ENCODE measurements around the gene ITGA11. TPM values are rescaled to one million over a fixed set of nuclear protein-coding genes. Genes with fewer than 3 reads are reported as not detected.

Gene ITGA11
- total RNA-seq, 1 donor: 567 TPM

GRCh38 chr15:68303560-68304436, 128.2 kb downstream of the ITGA11 start:
- H4K20me1 ChIP-seq (ENCODE audit: insufficient read depth, low read length): peaks cover 5% of the 10 kb centered on the region
- peaks cover 18% of the 10 kb centered on the region for H3K4me1 ChIP-seq (ENCODE audit: insufficient read depth, low read length)
- H3K27ac ChIP-seq (ENCODE audit: low read depth, low read length): no peak overlapping the region
- no peak overlapping the region for H2AFZ ChIP-seq (ENCODE audit: low read length)
- no peak for TF ChIP-seq CTCF (IDR thresholded peaks at IDR 0.05; ENCODE audit: extremely low read depth, low read depth, low read length)
- no peaks in the 10 kb centered on the region for H3K79me2 ChIP-seq (ENCODE audit: insufficient read depth, low read length)
- H3K4me3 ChIP-seq (ENCODE audit: insufficient read depth, low read length): no peak overlapping the region
- H3K4me2 ChIP-seq (ENCODE audit: insufficient read depth, low read length): no peak overlapping the region
- no peak for DNase-seq (ENCODE audit: insufficient read length, low spot score, missing footprints)
- H3K27me3 ChIP-seq (ENCODE audit: insufficient read depth, low read length): no peaks in the 10 kb centered on the region
- H3K36me3 ChIP-seq (ENCODE audit: insufficient read depth, low read length): peaks cover 86% of the 10 kb centered on the region
- H3K9me3 ChIP-seq (ENCODE audit: low read depth, low read length): no peaks in the 10 kb centered on the region

GRCh38 chr15:68303134-68303533, 128.8 kb downstream of the ITGA11 start:
- H3K27me3 ChIP-seq (ENCODE audit: insufficient read depth, low read length): no peaks in the 10 kb centered on the region
- no peak overlapping the region for H2AFZ ChIP-seq (ENCODE audit: low read length)
- no peaks in the 10 kb centered on the region for H3K9me3 ChIP-seq (ENCODE audit: low read depth, low read length)
- no peak for DNase-seq (ENCODE audit: insufficient read length, low spot score, missing footprints)
- peaks cover 18% of the 10 kb centered on the region for H3K4me1 ChIP-seq (ENCODE audit: insufficient read depth, low read length)
- H3K36me3 ChIP-seq (ENCODE audit: insufficient read depth, low read length): peaks cover 88% of the 10 kb centered on the region
- H3K4me2 ChIP-seq (ENCODE audit: insufficient read depth, low read length): no peak overlapping the region
- H3K4me3 ChIP-seq (ENCODE audit: insufficient read depth, low read length): no peak overlapping the region
- peaks cover 5% of the 10 kb centered on the region for H4K20me1 ChIP-seq (ENCODE audit: insufficient read depth, low read length)
- H3K79me2 ChIP-seq (ENCODE audit: insufficient read depth, low read length): no peaks in the 10 kb centered on the region
- no peak overlapping the region for H3K27ac ChIP-seq (ENCODE audit: low read depth, low read length)
- TF ChIP-seq CTCF (IDR thresholded peaks at IDR 0.05; ENCODE audit: extremely low read depth, low read depth, low read length): no peak

GRCh38 chr15:68302729-68303128, 129.2 kb downstream of the ITGA11 start:
- H2AFZ ChIP-seq (ENCODE audit: low read length): no peak overlapping the region
- H4K20me1 ChIP-seq (ENCODE audit: insufficient read depth, low read length): peaks cover 5% of the 10 kb centered on the region
- TF ChIP-seq CTCF (IDR thresholded peaks at IDR 0.05; ENCODE audit: extremely low read depth, low read depth, low read length): no peak
- no peak overlapping the region for H3K4me3 ChIP-seq (ENCODE audit: insufficient read depth, low read length)
- H3K36me3 ChIP-seq (ENCODE audit: insufficient read depth, low read length): peaks cover 89% of the 10 kb centered on the region
- peaks cover 2% of the 10 kb centered on the region for H3K79me2 ChIP-seq (ENCODE audit: insufficient read depth, low read length)
- no peak overlapping the region for H3K27ac ChIP-seq (ENCODE audit: low read depth, low read length)
- DNase-seq (ENCODE audit: insufficient read length, low spot score, missing footprints): no peak
- peaks cover 18% of the 10 kb centered on the region for H3K4me1 ChIP-seq (ENCODE audit: insufficient read depth, low read length)
- H3K27me3 ChIP-seq (ENCODE audit: insufficient read depth, low read length): no peaks in the 10 kb centered on the region
- H3K9me3 ChIP-seq (ENCODE audit: low read depth, low read length): no peaks in the 10 kb centered on the region
- no peak overlapping the region for H3K4me2 ChIP-seq (ENCODE audit: insufficient read depth, low read length)

- no peaks in the 10 kb centered on the region for H3K9me3 ChIP-seq (ENCODE audit: low read depth, low read length)
Observed at GRCh38 chr15:68301301-68301700, 130.7 kb downstream of the ITGA11 start.

More at GRCh38 chr15:68301301-68301700, 130.7 kb downstream of the ITGA11 start:
- Histone ChIP-seq H3K4me1 (ENCODE audit: insufficient read depth, low read length) (peaks cover 11% of the 10 kb centered on the region), H2AFZ (ENCODE audit: low read length) (no peak overlapping the region), H3K4me3 (ENCODE audit: insufficient read depth, low read length) (no peak overlapping the region), H3K27ac (ENCODE audit: low read depth, low read length) (peak overlapping the region; percentile 13), H3K27me3 (ENCODE audit: insufficient read depth, low read length) (no peaks in the 10 kb centered on the region), H3K36me3 (ENCODE audit: insufficient read depth, low read length) (peaks cover 84% of the 10 kb centered on the region), H4K20me1 (ENCODE audit: insufficient read depth, low read length) (peaks cover 5% of the 10 kb centered on the region), H3K4me2 (ENCODE audit: insufficient read depth, low read length) (no peak overlapping the region), H3K79me2 (ENCODE audit: insufficient read depth, low read length) (peaks cover 5% of the 10 kb centered on the region)
- TF ChIP-seq CTCF (IDR thresholded peaks at IDR 0.05; ENCODE audit: extremely low read depth, low read depth, low read length): no peak
- DNase-seq (ENCODE audit: insufficient read length, low spot score, missing footprints): no peak

All from osteoblast (primary cell).